HEK293 (cell line): ENCODE results near the gene DPEP3.
A peak's percentile ranks its signal among the peaks of the same experiment; 100 is the strongest.

Source experiments
- BCL11A ChIP-seq: fragments of 450-650 bp; formaldehyde crosslinking; IDR thresholded peaks from 2 replicates; pipeline ENCODE4 v1.5.1; 2016; ENCODE audit warnings: low read depth, missing biosample characterization, missing genetic modification characterization
- GLIS2 ChIP-seq: fragments of 450-650 bp; formaldehyde crosslinking; IDR thresholded peaks from 2 replicates; pipeline ENCODE4 v1.5.1; 2016; ENCODE audit warnings: missing biosample characterization, missing genetic modification characterization
- KLF1 ChIP-seq: fragments of 450-650 bp; formaldehyde crosslinking; IDR thresholded peaks from 2 replicates; pipeline ENCODE4 v1.5.1; 2016; ENCODE audit warnings: missing biosample characterization, missing genetic modification characterization
- MYNN ChIP-seq: fragments of 450-650 bp; formaldehyde crosslinking; IDR thresholded peaks from 2 replicates; pipeline ENCODE4 v1.5.1; 2016; ENCODE audit warnings: missing biosample characterization, missing genetic modification characterization, borderline replicate concordance
- MZF1 ChIP-seq: fragments of 450-650 bp; formaldehyde crosslinking; IDR thresholded peaks from 2 replicates; pipeline ENCODE4 v1.5.1; 2017; ENCODE audit warnings: missing biosample characterization, missing genetic modification characterization, borderline replicate concordance
- PRDM6 ChIP-seq: fragments of 450-650 bp; formaldehyde crosslinking; IDR thresholded peaks from 2 replicates; pipeline ENCODE4 v1.5.1; 2017; ENCODE audit warnings: missing biosample characterization, missing genetic modification characterization
- SP2 ChIP-seq: fragments of 450-650 bp; formaldehyde crosslinking; IDR thresholded peaks from 2 replicates; pipeline ENCODE4 v1.5.1; 2016; ENCODE audit warnings: missing biosample characterization, missing genetic modification characterization
- SP7 ChIP-seq: fragments of 450-650 bp; formaldehyde crosslinking; IDR thresholded peaks from 2 replicates; pipeline ENCODE4 v1.5.1; 2016; ENCODE audit warnings: missing biosample characterization, missing genetic modification characterization
- YY1 ChIP-seq: fragments of 450-650 bp; formaldehyde crosslinking; IDR thresholded peaks from 2 replicates; pipeline ENCODE4 v1.5.1; 2018; ENCODE audit warnings: missing biosample characterization, missing genetic modification characterization
- ZBTB20 ChIP-seq: fragments of 450-650 bp; formaldehyde crosslinking; IDR thresholded peaks from 2 replicates; pipeline ENCODE4 v1.5.1; 2016; ENCODE audit warnings: missing biosample characterization, missing genetic modification characterization
- ZFHX2 ChIP-seq: fragments of 450-650 bp; formaldehyde crosslinking; conservative IDR thresholded peaks from 2 replicates; pipeline ENCODE4 v1.5.1; 2016; ENCODE audit warnings: missing biosample characterization, missing genetic modification characterization
- ZNF157 ChIP-seq: fragments of 450-650 bp; formaldehyde crosslinking; IDR thresholded peaks from 2 replicates; pipeline ENCODE4 v1.5.1; 2016; ENCODE audit warnings: missing biosample characterization, missing genetic modification characterization
- ZNF175 ChIP-seq: fragments of 450-650 bp; formaldehyde crosslinking; IDR thresholded peaks from 2 replicates; pipeline ENCODE4 v1.5.1; 2016; ENCODE audit warnings: missing biosample characterization, missing genetic modification characterization
- ZNF239 ChIP-seq: fragments of 450-650 bp; formaldehyde crosslinking; IDR thresholded peaks from 2 replicates; pipeline ENCODE4 v1.5.1; 2016; ENCODE audit warnings: missing biosample characterization, missing genetic modification characterization
- ZNF266 ChIP-seq: fragments of 450-650 bp; formaldehyde crosslinking; IDR thresholded peaks from 2 replicates; pipeline ENCODE4 v1.5.1; 2016; ENCODE audit warnings: missing biosample characterization, missing genetic modification characterization, low read depth
- ZNF292 ChIP-seq: fragments of 450-650 bp; formaldehyde crosslinking; IDR thresholded peaks from 2 replicates; pipeline ENCODE4 v1.5.1; 2016; ENCODE audit warnings: low read depth, missing biosample characterization, missing genetic modification characterization, borderline replicate concordance
- ZNF37A ChIP-seq: fragments of 450-650 bp; IDR thresholded peaks from 2 replicates; pipeline ENCODE4 v1.5.1; 2018; ENCODE audit warnings: missing biosample characterization, missing genetic modification characterization
- ZNF488 ChIP-seq: fragments of 450-650 bp; formaldehyde crosslinking; IDR thresholded peaks from 2 replicates; pipeline ENCODE4 v1.5.1; 2016; ENCODE audit warnings: missing biosample characterization, missing genetic modification characterization
- ZNF521 ChIP-seq: fragments of 450-650 bp; formaldehyde crosslinking; IDR thresholded peaks from 2 replicates; pipeline ENCODE4 v1.5.1; 2017; ENCODE audit warnings: missing biosample characterization, mild to moderate bottlenecking, missing genetic modification characterization
- ZNF558 ChIP-seq: fragments of 450-650 bp; formaldehyde crosslinking; IDR thresholded peaks from 2 replicates; pipeline ENCODE4 v1.5.1; 2016; ENCODE audit warnings: missing biosample characterization, missing genetic modification characterization
- ZNF645 ChIP-seq: fragments of 450-650 bp; formaldehyde crosslinking; IDR thresholded peaks from 2 replicates; pipeline ENCODE4; 2016; ENCODE audit warnings: missing biosample characterization, missing genetic modification characterization
- ZNF658 ChIP-seq: fragments of 450-650 bp; formaldehyde crosslinking; IDR thresholded peaks from 2 replicates; pipeline ENCODE4; 2016; ENCODE audit warnings: missing biosample characterization, missing genetic modification characterization
- ZNF692 ChIP-seq: fragments of 450-650 bp; formaldehyde crosslinking; IDR thresholded peaks from 2 replicates; pipeline ENCODE4 v1.5.1; 2016; ENCODE audit warnings: missing biosample characterization, missing genetic modification characterization
- ZNF701 ChIP-seq: fragments of 450-650 bp; formaldehyde crosslinking; IDR thresholded peaks from 2 replicates; pipeline ENCODE4 v1.5.1; 2016; ENCODE audit warnings: missing biosample characterization, missing genetic modification characterization
- ZNF704 ChIP-seq: fragments of 450-650 bp; formaldehyde crosslinking; IDR thresholded peaks from 2 replicates; pipeline ENCODE4 v1.5.1; 2016; ENCODE audit warnings: missing biosample characterization, missing genetic modification characterization
- ZNF76 ChIP-seq: fragments of 450-650 bp; formaldehyde crosslinking; IDR thresholded peaks from 2 replicates; pipeline ENCODE4; 2016; ENCODE audit warnings: low read depth, missing biosample characterization, missing genetic modification characterization, borderline replicate concordance
- ZNF792 ChIP-seq: fragments of 450-650 bp; formaldehyde crosslinking; IDR thresholded peaks from 2 replicates; pipeline ENCODE4 v1.5.1; 2016; ENCODE audit warnings: missing biosample characterization, missing genetic modification characterization
- TF ChIP-seq, protein P1 (sequence below): fragments of 450-650 bp; formaldehyde crosslinking; IDR thresholded peaks from 2 replicates; pipeline ENCODE4 v1.5.1; 2016; ENCODE audit warnings: missing biosample characterization, missing genetic modification characterization

Gene DPEP3

GRCh38 chr16:67966549-67967182 lies 13.6 kb downstream of the DPEP3 start (continued):
- TF ChIP-seq ZNF704 (tag by site-specific recombination) (no peak), ZNF521 (no peak), KLF1 (tag by site-specific recombination) (peak; percentile 68), GLIS2 (tag by site-specific recombination) (peak; percentile 66), ZNF645 (tag by site-specific recombination) (no peak), ZNF266 (tag by site-specific recombination) (no peak), ZNF175 (tag by site-specific recombination) (no peak), SP7 (tag by site-specific recombination) (no peak), ZNF558 (tag by site-specific recombination) (no peak), ZNF37A (tag by site-specific recombination) (no peak), ZNF292 (tag by site-specific recombination) (no peak), ZNF76 (tag by site-specific recombination) (no peak), ZFHX2 (tag by site-specific recombination) (no peak; the same call in 1 of the 2 replicates), ZNF488 (tag by site-specific recombination) (no peak), ZNF157 (no peak), PRDM6 (tag by site-specific recombination) (no peak), ZNF701 (tag by site-specific recombination) (0 out of 2 replicates have a peak, but pooled peaks have one; percentile 23), MZF1 (tag by site-specific recombination) (0 out of 2 replicates have a peak, but pooled peaks have one; percentile 31), ZNF239 (tag by site-specific recombination) (no peak), YY1 (tag by site-specific recombination) (no peak), ZBTB20 (tag by site-specific recombination) (peak; percentile 16; the same call in 1 of the 2 replicates), ZNF658 (tag by site-specific recombination) (no peak), BCL11A (tag by site-specific recombination) (no peak), ZNF692 (peak; percentile 82), MYNN (tag by site-specific recombination) (no peak), SP2 (tag by site-specific recombination) (peak; percentile 60), ZNF792 (tag by site-specific recombination) (no peak)
- TF ChIP-seq, protein P1, sequence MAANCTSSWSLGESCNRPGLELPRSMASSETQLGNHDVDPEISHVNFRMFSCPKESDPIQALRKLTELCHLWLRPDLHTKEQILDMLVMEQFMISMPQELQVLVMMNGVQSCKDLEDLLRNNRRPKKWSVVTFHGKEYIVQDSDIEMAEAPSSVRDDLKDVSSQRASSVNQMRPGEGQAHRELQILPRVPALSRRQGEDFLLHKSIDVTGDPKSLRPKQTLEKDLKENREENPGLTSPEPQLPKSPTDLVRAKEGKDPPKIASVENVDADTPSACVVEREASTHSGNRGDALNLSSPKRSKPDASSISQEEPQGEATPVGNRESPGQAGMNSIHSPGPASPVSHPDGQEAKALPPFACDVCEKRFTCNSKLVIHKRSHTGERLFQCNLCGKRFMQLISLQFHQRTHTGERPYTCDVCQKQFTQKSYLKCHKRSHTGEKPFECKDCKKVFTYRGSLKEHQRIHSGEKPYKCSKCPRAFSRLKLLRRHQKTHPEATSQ (tag by site-specific recombination), result no peak
